Measurements from ENCODE around the gene ZBTB38. TPM values are rescaled to one million over a fixed set of nuclear protein-coding genes. Genes with fewer than 3 reads are reported as not detected.

The ZBTB38 gene
- total RNA-seq, 6 experiments from 2014 or later, result 29.4 to 75.2 (median 36.6) TPM

- no peak for ATAC-seq
- DNase-seq, result no peak
- WGBS (ENCODE audit: insufficient coverage, low coverage, low lambda C conversion rate, missing lambda C conversion rate), result 71% methylated on average over 15 of the region's 15 CpGs
- TF ChIP-seq POLR2A (IDR thresholded peaks at IDR 0.05), result no peak
- TF ChIP-seq, protein P1, sequence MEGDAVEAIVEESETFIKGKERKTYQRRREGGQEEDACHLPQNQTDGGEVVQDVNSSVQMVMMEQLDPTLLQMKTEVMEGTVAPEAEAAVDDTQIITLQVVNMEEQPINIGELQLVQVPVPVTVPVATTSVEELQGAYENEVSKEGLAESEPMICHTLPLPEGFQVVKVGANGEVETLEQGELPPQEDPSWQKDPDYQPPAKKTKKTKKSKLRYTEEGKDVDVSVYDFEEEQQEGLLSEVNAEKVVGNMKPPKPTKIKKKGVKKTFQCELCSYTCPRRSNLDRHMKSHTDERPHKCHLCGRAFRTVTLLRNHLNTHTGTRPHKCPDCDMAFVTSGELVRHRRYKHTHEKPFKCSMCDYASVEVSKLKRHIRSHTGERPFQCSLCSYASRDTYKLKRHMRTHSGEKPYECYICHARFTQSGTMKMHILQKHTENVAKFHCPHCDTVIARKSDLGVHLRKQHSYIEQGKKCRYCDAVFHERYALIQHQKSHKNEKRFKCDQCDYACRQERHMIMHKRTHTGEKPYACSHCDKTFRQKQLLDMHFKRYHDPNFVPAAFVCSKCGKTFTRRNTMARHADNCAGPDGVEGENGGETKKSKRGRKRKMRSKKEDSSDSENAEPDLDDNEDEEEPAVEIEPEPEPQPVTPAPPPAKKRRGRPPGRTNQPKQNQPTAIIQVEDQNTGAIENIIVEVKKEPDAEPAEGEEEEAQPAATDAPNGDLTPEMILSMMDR (IDR thresholded peaks at IDR 0.05), result no peak
- no peaks in the 10 kb centered on the region for H3K4me1 ChIP-seq
- H3K9me3 ChIP-seq, result no peaks in the 10 kb centered on the region
- H3K27me3 ChIP-seq, result no peaks in the 10 kb centered on the region
- H3K36me3 ChIP-seq, result no peaks in the 10 kb centered on the region
- peak overlapping the region; percentile 60 to 79 (median 66) for H3K27ac ChIP-seq
- H3K4me3 ChIP-seq, result no peak overlapping the region
- intact Hi-C loops (cut with DNase I), result no loop called here
These were observed 856 bp downstream of the ZBTB38 start for GRCh38 chr3:141368925-141369794.

DNA sequence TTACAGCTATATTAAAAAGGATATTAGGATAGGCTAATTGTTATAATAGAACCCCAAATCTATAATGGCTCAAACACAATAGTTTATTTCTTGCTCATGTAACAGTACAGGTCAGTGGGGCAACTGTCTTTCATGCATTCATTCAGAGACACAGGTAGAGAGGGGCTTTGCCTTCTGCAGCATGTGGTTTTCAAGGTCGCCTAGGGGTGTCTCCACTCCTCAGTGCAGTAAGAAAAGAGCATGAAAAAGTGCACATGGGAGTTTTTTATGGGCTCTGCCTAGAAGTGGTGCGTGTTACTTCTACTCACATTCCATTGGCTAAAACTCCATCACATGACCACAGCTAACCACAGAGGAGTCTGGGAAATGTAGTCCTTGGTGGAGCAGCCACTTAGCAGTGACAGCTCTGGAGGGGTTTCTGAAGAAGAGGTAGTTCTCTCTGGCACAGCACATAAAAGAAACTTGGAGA is 1.8 kb downstream of the ZBTB38 start:
- TF ChIP-seq, protein P1 (IDR thresholded peaks at IDR 0.05), result peak; percentile 8 to 36 (median 24)
- no peak for TF ChIP-seq POLR2A (IDR thresholded peaks at IDR 0.05)
- no peaks in the 10 kb centered on the region for H3K36me3 ChIP-seq
- H3K9me3 ChIP-seq, result no peaks in the 10 kb centered on the region
- H3K4me3 ChIP-seq, result no peak overlapping the region
- no peaks in the 10 kb centered on the region for H3K27me3 ChIP-seq
- H3K27ac ChIP-seq, result no peak overlapping the region
- ATAC-seq, result peak; percentile 79 to 90 (median 86)
- intact Hi-C loops (cut with DNase I), result no loop called here
- DNase-seq, result no peak
- no peaks in the 10 kb centered on the region for H3K4me1 ChIP-seq
- WGBS (ENCODE audit: insufficient coverage, low coverage, low lambda C conversion rate, missing lambda C conversion rate), result 44% methylated on average over 1 of the region's 2 CpGs

DNA sequence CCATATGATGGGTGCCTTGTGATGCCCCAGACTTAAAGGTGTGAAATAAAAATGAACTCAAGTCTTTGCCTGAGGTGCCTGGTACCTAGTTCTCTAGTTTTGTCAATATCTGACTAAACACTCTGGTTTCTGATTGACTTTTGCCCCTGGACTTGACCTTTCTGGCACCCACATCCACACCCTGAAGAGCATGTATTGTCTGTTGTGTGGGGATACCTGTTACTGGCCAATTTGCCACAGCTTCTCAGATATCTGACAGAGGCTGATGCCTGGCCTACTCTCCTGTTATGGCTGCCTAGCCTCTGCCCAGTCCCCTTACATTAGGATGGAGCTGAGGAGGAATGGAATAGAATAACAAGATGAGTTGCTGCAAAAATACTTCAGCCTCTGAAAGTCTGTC is 3.6 kb downstream of the ZBTB38 start:
- intact Hi-C loops (cut with DNase I), result no loop called here
- ATAC-seq (no peak), DNase-seq (no peak)
- no peak overlapping the region for H3K27ac ChIP-seq
- no peaks in the 10 kb centered on the region for H3K4me1 ChIP-seq
- H3K4me3 ChIP-seq, result no peak overlapping the region
- no peaks in the 10 kb centered on the region for H3K36me3 ChIP-seq
- no peaks in the 10 kb centered on the region for H3K9me3 ChIP-seq
- H3K27me3 ChIP-seq, result no peaks in the 10 kb centered on the region
- TF ChIP-seq, protein P1 (IDR thresholded peaks at IDR 0.05), result no peak
- TF ChIP-seq POLR2A (IDR thresholded peaks at IDR 0.05), result no peak

- Histone ChIP-seq H3K27me3 (no peaks in the 10 kb centered on the region), H3K9me3 (no peaks in the 10 kb centered on the region), H3K4me1 (no peaks in the 10 kb centered on the region), H3K36me3 (no peaks in the 10 kb centered on the region), H3K27ac (no peak overlapping the region), H3K4me3 (no peak overlapping the region)
- TF ChIP-seq POLR2A (IDR thresholded peaks at IDR 0.05), result no peak
- TF ChIP-seq, protein P1 (IDR thresholded peaks at IDR 0.05), result no peak
- intact Hi-C loops (cut with DNase I), result no loop called here
- ATAC-seq (no peak), DNase-seq (no peak)
These were observed 4.4 kb downstream of the ZBTB38 start for GRCh38 chr3:141372656-141373055.
